Measurements from ENCODE around the gene MADCAM1.
A peak's percentile ranks its signal among the peaks of the same experiment; 100 is the strongest.

The MADCAM1 gene

GRCh38 chr19:514166-514663, 17.9 kb downstream of the MADCAM1 start:
- Histone ChIP-seq H3K27ac (ENCODE audit: low read length) (no peak overlapping the region), H3K36me3 (ENCODE audit: control insufficient read depth in 1 of 2, insufficient read depth in 2 of 2, low read length in 2 of 2) (peaks cover 0 to 6% of the 10 kb centered on the region in 2 donors), H3K9me3 (ENCODE audit: control insufficient read depth in 1 of 2, low read length in 2 of 2) (no peaks in the 10 kb centered on the region), H3K27me3 (ENCODE audit: low read depth, low read length) (no peaks in the 10 kb centered on the region), H3K4me1 (ENCODE audit: control insufficient read depth in 1 of 2, insufficient read depth in 2 of 2, low read length in 2 of 2) (peaks cover 0 to 22% of the 10 kb centered on the region in 2 donors), H3K4me3 (ENCODE audit: low read depth in 1 of 2, low read length in 2 of 2) (no peak overlapping the region)

GRCh38 chr19:517721-518597, 21.7 kb downstream of the MADCAM1 start:
- Histone ChIP-seq H3K4me1 (ENCODE audit: control insufficient read depth in 1 of 2, insufficient read depth in 2 of 2, low read length in 2 of 2) (peaks cover 0 to 2% of the 10 kb centered on the region in 2 donors), H3K27me3 (ENCODE audit: low read depth, low read length) (no peaks in the 10 kb centered on the region), H3K4me3 (ENCODE audit: low read depth in 1 of 2, low read length in 2 of 2) (no peak overlapping the region), H3K9me3 (ENCODE audit: control insufficient read depth in 1 of 2, low read length in 2 of 2) (no peaks in the 10 kb centered on the region), H3K36me3 (ENCODE audit: control insufficient read depth in 1 of 2, insufficient read depth in 2 of 2, low read length in 2 of 2) (peaks cover 0 to 7% of the 10 kb centered on the region in 2 donors), H3K27ac (ENCODE audit: low read length) (no peak overlapping the region)

DNA sequence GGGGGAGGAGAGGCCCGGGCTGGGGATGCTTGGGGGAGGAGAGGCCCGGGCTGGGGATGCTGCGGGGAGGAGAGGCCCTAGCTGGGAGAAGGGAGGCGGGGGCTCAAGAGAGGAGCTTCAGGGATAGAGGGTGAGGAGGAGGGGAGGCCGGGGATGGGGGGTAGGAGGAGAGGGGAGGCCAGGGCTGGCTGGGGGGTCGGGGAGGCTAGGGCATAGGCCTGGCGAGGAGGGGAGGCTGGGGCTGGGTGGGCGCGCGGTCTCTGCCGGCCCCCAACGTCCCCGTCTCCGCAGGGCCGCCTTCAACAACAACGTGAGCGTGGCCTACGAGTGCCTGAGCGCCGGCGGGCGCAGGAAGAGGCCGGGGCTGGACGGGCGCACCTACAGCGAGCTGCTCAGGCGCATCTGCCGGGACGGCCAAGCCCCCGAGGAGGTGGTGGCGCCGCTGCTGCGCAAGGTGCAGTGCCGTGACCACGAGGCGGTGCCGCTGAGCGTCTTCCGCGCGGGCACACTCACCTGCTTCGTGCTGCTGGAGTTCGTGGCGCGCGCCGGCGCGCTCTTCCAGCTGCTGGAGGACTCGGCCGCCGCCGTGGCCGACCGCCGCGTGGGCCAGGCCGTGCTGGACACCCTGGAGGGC, 22.4 kb downstream of the MADCAM1 start:
- Histone ChIP-seq H3K9me3 (ENCODE audit: control insufficient read depth in 1 of 2, low read length in 2 of 2) (no peaks in the 10 kb centered on the region), H3K4me3 (ENCODE audit: low read depth in 1 of 2, low read length in 2 of 2) (no peak overlapping the region), H3K4me1 (ENCODE audit: control insufficient read depth in 1 of 2, insufficient read depth in 2 of 2, low read length in 2 of 2) (no peaks in the 10 kb centered on the region), H3K27ac (ENCODE audit: low read length) (no peak overlapping the region), H3K36me3 (ENCODE audit: control insufficient read depth in 1 of 2, insufficient read depth in 2 of 2, low read length in 2 of 2) (peaks cover 0 to 7% of the 10 kb centered on the region in 2 donors), H3K27me3 (ENCODE audit: low read depth, low read length) (no peaks in the 10 kb centered on the region)

DNA sequence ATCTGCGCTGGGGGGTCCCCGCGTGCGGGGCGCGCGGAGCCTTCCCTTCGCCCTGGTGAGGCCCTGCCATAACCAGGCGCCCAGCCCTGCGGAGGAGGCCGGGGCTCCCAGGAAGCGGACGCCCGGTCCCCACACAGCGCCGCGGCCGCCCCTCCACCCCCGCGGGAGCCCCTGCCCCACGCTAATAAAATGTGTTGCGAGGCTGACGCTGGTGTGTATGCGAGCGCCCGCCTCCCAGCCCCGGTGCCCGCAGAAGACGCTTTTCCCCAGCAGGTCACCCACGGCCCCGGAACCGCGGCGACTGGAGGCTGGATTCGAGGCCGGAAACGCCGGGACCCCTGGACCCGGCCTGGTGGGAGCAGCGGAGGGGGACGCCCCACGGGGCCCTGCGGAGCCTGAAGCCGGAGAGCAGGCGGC, 23.2 kb downstream of the MADCAM1 start:
- no peaks in the 10 kb centered on the region for H3K27me3 ChIP-seq (ENCODE audit: low read depth, low read length)
- no peak overlapping the region for H3K4me3 ChIP-seq (ENCODE audit: low read depth in 1 of 2, low read length in 2 of 2)

DNA sequence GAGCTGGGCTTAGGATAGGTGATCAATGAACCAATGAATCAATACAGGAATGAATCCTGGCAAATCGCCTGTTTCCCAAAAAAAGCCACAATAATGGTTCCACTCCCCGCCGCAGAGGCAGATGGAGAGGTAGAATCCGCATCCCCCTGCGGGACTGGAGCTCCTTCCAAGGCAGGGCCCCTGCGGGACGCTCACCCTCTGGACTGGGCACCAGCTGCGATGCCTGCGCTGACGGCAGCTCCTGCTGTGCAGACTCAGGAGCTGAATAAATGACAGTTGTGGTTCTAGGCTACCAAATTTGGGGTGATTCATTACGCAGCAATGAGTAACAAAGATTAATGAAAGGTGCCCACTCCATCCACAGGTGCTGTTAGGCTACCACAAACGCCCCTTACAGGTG, 26.4 kb downstream of the MADCAM1 start:
- Histone ChIP-seq H3K4me1 (ENCODE audit: control insufficient read depth in 1 of 2, insufficient read depth in 2 of 2, low read length in 2 of 2) (no peaks in the 10 kb centered on the region), H3K27ac (ENCODE audit: low read length) (no peak overlapping the region), H3K9me3 (ENCODE audit: control insufficient read depth in 1 of 2, low read length in 2 of 2) (no peaks in the 10 kb centered on the region), H3K36me3 (ENCODE audit: control insufficient read depth in 1 of 2, insufficient read depth in 2 of 2, low read length in 2 of 2) (peaks cover 0 to 7% of the 10 kb centered on the region in 2 donors), H3K27me3 (ENCODE audit: low read depth, low read length) (no peaks in the 10 kb centered on the region), H3K4me3 (ENCODE audit: low read depth in 1 of 2, low read length in 2 of 2) (no peak overlapping the region)

More for the DNA sequence above, 23.2 kb downstream of the MADCAM1 start:
- Histone ChIP-seq H3K27ac (ENCODE audit: low read length) (no peak overlapping the region), H3K9me3 (ENCODE audit: control insufficient read depth in 1 of 2, low read length in 2 of 2) (no peaks in the 10 kb centered on the region), H3K4me1 (ENCODE audit: control insufficient read depth in 1 of 2, insufficient read depth in 2 of 2, low read length in 2 of 2) (no peaks in the 10 kb centered on the region), H3K36me3 (ENCODE audit: control insufficient read depth in 1 of 2, insufficient read depth in 2 of 2, low read length in 2 of 2) (peaks cover 0 to 7% of the 10 kb centered on the region in 2 donors)

DNA sequence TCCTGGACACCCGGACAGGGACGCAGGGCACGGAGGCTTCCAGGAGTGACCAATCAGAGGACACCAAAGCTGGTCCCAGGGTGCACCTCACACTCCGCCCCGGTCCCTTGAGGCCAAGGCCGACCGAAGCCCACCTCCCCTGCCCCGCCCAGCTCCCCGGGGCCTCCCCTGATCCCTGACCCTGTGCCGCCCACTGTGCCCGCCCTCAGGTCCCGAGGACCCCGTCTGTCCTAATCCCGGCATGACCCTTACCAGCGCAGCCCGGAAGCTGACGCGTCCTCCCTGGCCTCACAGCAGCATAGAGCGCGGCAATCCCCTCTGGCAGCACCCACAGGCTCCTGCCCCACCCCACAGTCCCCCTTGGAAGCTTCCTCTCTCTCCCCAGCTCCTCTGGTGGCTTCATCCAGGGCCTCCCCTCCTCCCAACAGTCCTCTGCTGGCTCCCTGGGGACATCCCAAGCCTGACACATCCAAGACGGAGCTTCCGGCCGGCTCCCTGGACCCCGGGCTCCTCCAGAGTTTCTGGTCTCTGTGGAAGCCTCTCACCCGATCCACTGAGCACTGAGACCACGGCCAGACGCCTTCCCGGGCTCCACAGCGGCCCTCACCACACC, 27.9 kb downstream of the MADCAM1 start:
- H3K4me3 ChIP-seq (ENCODE audit: low read depth in 1 of 2, low read length in 2 of 2), result no peak overlapping the region
- H3K9me3 ChIP-seq (ENCODE audit: control insufficient read depth in 1 of 2, low read length in 2 of 2), result no peaks in the 10 kb centered on the region
- no peaks in the 10 kb centered on the region for H3K4me1 ChIP-seq (ENCODE audit: control insufficient read depth in 1 of 2, insufficient read depth in 2 of 2, low read length in 2 of 2)
- H3K27me3 ChIP-seq (ENCODE audit: low read depth, low read length), result no peaks in the 10 kb centered on the region
- peaks cover 0 to 7% of the 10 kb centered on the region in 2 donors for H3K36me3 ChIP-seq (ENCODE audit: control insufficient read depth in 1 of 2, insufficient read depth in 2 of 2, low read length in 2 of 2)
- H3K27ac ChIP-seq (ENCODE audit: low read length), result no peak overlapping the region

DNA sequence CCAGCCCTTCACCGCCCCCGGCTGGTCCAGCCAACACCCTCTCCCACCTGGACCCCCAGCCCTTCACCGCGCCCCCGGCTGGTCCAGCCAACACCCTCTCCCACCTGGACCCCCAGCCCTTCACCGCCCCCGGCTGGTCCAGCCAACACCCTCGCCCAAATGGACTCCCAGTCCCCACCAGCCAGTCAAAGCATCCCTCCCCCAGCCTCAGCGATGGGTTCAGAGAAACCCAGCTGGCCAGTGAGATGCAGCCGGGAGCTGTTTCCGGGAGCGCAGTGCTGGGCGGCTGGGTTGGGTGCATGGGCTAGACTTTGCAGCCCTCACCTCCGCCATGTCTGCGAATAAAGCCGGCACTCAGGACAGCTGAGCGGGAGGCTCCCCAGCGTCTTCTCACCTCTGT, 28.7 kb downstream of the MADCAM1 start:
- no peaks in the 10 kb centered on the region for H3K4me1 ChIP-seq (ENCODE audit: control insufficient read depth in 1 of 2, insufficient read depth in 2 of 2, low read length in 2 of 2)
- H3K36me3 ChIP-seq (ENCODE audit: control insufficient read depth in 1 of 2, insufficient read depth in 2 of 2, low read length in 2 of 2), result peaks cover 0 to under 1% of the 10 kb centered on the region in 2 donors
- H3K27me3 ChIP-seq (ENCODE audit: low read depth, low read length), result no peaks in the 10 kb centered on the region
- no peak overlapping the region for H3K4me3 ChIP-seq (ENCODE audit: low read depth in 1 of 2, low read length in 2 of 2)
- H3K27ac ChIP-seq (ENCODE audit: low read length), result no peak overlapping the region
- H3K9me3 ChIP-seq (ENCODE audit: control insufficient read depth in 1 of 2, low read length in 2 of 2), result no peaks in the 10 kb centered on the region

GRCh38 chr19:525857-526419, 29.7 kb downstream of the MADCAM1 start:
- Histone ChIP-seq H3K4me3 (ENCODE audit: low read depth in 1 of 2, low read length in 2 of 2) (no peak overlapping the region), H3K27me3 (ENCODE audit: low read depth, low read length) (no peaks in the 10 kb centered on the region), H3K4me1 (ENCODE audit: control insufficient read depth in 1 of 2, insufficient read depth in 2 of 2, low read length in 2 of 2) (no peaks in the 10 kb centered on the region), H3K27ac (ENCODE audit: low read length) (no peak overlapping the region), H3K36me3 (ENCODE audit: control insufficient read depth in 1 of 2, insufficient read depth in 2 of 2, low read length in 2 of 2) (no peaks in the 10 kb centered on the region), H3K9me3 (ENCODE audit: control insufficient read depth in 1 of 2, low read length in 2 of 2) (no peaks in the 10 kb centered on the region)

DNA sequence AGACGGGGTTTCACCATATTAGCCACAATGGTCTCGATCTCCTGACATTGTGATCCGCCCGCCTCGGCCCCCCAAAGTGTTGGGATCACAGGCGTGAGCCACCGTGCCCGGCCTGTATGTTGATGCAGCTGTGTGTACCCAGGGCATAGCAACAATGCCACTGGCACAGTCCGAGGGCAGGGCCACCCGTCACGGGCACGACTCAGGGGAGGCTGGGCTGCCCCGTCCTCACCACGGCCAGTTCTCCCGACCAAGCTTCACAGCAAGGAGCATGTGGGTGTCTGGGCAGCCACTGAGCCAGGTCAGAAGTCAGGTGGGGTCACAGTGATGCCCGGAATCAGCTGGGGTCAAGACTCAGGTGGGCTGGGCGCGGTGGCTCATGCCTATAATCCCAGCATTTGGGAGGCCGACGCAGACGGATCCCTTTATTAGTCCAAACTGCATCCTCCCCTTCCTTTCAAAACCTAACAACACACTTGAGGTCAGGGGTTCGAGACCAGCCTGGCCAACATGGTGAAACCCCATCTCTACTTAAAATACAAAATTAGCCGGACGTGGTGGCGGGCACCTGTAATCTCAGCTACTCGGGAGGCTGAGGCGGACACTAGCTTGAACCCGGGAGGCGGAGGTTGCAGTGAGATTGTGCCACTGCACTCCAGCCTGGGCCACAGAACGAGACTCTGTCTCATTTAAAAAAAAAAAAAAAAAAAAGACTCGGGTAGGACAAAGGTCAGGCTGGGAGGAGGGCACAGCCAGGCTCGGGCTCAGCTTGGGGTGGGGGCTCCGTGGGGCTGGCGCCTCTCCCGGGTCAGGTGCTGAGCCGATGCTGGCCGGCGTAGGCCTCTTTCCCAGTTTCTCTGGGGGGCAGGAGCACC, 34.1 kb downstream of the MADCAM1 start:
- peak overlapping the region; percentile 16 for H3K27ac ChIP-seq (ENCODE audit: low read length)
- no peaks in the 10 kb centered on the region for H3K9me3 ChIP-seq (ENCODE audit: control insufficient read depth in 1 of 2, low read length in 2 of 2)
- no peaks in the 10 kb centered on the region for H3K27me3 ChIP-seq (ENCODE audit: low read depth, low read length)
- H3K4me3 ChIP-seq (ENCODE audit: low read depth in 1 of 2, low read length in 2 of 2), result peak overlapping the region; percentile 52 to 92
- H3K36me3 ChIP-seq (ENCODE audit: control insufficient read depth in 1 of 2, insufficient read depth in 2 of 2, low read length in 2 of 2), result no peaks in the 10 kb centered on the region
- peaks cover 11 to 23% of the 10 kb centered on the region in 2 donors for H3K4me1 ChIP-seq (ENCODE audit: control insufficient read depth in 1 of 2, insufficient read depth in 2 of 2, low read length in 2 of 2)

DNA sequence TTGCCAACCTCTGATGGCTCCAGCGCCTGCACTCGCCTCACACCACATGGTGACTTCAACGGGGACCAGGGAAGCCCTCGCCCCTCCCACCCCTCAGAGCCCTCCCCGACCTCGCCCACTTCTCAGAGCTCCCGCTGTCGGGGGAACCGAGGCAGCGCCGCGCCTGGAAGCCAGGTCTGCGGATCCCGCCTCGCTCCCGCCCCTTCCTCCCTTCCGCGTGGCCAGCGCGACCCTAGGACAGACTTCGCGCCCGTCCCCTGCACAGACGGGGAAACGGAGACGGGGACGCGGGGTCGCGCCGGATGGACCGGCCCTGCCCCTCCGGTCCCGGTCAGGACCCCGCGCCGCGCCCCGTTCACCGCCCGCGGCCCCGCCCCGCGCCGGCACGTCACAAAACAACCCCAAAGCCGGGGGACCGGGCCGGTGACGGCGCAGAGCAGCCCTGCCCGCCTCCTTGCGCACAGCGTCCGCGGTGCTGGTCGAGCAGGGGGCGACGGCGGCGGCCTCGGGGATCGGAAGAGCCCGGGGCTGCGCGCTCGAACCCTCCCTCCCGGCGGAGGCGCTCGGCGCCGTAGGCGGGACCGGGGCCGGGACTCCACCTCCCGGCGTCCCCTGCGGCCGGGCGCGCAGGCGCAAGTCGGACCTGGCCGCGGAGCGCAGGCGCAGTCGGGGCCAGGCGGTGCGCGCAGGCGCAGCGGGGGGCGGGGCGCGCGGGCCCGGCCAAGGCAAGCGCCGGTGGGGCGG, 34.9 kb downstream of the MADCAM1 start:
- Histone ChIP-seq H3K9me3 (ENCODE audit: control insufficient read depth in 1 of 2, low read length in 2 of 2) (no peaks in the 10 kb centered on the region), H3K27ac (ENCODE audit: low read length) (peak overlapping the region; percentile 16), H3K36me3 (ENCODE audit: control insufficient read depth in 1 of 2, insufficient read depth in 2 of 2, low read length in 2 of 2) (peaks cover 0 to 5% of the 10 kb centered on the region in 2 donors), H3K4me3 (ENCODE audit: low read depth in 1 of 2, low read length in 2 of 2) (peak overlapping the region; percentile 52 to 92), H3K4me1 (ENCODE audit: control insufficient read depth in 1 of 2, insufficient read depth in 2 of 2, low read length in 2 of 2) (peaks cover 11 to 24% of the 10 kb centered on the region in 2 donors), H3K27me3 (ENCODE audit: low read depth, low read length) (no peaks in the 10 kb centered on the region)

All from muscle layer of duodenum (tissue), 2 donors.